ENCODE results near the gene KRT33A.

The KRT33A gene

DNA sequence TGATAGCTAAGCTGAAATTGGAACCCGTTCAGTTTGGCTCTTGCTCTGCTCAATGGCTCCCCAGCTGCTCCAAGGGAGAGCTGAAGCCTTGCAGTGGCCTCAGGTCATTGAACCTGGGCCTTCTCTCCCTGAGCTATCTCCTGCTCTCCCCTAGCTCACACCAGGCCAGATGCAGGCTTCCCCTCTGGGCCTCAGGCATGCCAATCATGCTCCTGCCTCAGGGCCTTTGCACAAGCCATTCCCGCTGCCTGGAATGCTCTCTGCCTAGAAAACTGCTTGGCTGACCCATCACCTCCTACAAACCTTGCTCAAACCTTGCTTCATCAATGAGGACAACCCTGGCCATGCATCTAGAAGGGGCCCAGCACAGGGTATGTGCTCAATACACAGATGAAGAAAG is 18.4 kb downstream of the KRT33A start:
- TF ChIP-seq, protein P1, sequence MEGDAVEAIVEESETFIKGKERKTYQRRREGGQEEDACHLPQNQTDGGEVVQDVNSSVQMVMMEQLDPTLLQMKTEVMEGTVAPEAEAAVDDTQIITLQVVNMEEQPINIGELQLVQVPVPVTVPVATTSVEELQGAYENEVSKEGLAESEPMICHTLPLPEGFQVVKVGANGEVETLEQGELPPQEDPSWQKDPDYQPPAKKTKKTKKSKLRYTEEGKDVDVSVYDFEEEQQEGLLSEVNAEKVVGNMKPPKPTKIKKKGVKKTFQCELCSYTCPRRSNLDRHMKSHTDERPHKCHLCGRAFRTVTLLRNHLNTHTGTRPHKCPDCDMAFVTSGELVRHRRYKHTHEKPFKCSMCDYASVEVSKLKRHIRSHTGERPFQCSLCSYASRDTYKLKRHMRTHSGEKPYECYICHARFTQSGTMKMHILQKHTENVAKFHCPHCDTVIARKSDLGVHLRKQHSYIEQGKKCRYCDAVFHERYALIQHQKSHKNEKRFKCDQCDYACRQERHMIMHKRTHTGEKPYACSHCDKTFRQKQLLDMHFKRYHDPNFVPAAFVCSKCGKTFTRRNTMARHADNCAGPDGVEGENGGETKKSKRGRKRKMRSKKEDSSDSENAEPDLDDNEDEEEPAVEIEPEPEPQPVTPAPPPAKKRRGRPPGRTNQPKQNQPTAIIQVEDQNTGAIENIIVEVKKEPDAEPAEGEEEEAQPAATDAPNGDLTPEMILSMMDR (IDR thresholded peaks at IDR 0.05) = no peak

DNA sequence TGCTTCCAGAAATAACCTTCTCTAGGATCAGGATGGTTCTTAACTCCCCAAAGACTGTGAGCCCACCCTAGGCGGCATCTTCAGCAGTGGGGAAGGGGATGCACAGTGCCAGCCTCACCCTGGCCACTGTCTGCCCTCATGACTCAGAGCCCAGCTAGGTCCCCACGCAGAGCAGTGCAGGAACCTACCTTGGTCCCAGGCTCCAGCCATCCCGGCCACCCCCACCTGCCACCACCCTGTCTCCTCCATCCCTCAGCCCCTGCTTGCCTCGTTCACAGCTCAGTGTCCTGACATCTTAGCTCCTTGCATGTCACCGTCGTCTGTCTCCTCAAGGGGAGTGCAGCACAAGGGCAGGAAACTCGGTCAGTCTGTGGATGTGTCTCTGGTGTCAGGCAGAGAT is 19.0 kb downstream of the KRT33A start:
- TF ChIP-seq, protein P1 (IDR thresholded peaks at IDR 0.05) = no peak

DNA sequence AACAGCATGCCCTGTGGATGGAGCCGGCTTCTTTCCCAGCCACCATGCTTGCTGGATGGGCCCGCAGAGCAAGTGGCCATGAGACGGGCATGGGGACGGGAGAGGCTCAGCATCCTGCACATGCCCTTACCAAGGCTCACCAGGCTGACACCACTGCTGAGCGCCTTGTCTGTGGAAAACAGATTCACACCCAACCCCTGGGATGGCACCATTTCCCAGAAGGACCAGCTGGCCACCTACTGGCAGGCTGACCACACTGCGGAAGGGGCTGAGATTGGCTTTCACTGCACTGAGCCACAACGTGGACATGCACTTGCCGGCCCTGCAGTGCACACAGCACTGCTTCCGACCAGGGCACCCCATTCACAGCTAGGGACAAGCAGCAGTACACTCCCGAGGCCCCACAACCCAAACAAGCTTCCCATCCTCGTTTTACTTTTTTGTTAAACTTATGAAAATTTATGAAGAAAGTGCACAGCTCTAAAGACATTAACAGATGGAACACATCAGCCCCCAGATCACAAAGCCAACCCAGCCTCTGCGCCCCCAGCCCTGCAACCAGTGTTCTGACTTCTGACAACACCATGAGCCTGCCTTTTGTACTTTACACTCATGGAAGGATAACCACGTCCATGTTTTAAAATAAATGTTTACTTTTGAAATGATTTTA is 21.2 kb downstream of the KRT33A start:
- TF ChIP-seq, protein P1 (IDR thresholded peaks at IDR 0.05) = peak; percentile 82

DNA sequence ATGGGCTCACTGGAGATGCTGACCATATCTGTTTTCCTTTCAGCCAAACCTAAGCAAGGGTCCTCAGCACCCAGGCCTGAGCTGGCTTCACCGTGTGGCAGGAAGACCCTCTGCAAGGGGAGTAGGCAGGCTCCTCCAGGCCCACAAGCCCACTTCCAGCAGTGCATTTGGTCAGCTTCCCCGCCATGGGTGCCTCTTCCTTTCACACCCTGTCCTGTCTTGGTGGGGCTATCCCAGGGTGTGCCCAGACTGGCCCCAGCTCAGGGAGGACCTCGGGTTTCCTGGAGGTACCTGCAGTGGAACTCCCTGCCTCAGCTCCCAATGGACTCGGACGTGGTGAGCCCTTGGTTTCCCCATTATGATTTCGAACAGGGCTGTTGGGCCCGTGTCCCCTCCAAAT is 22.4 kb downstream of the KRT33A start:
- TF ChIP-seq, protein P1 (IDR thresholded peaks at IDR 0.05) = no peak

DNA sequence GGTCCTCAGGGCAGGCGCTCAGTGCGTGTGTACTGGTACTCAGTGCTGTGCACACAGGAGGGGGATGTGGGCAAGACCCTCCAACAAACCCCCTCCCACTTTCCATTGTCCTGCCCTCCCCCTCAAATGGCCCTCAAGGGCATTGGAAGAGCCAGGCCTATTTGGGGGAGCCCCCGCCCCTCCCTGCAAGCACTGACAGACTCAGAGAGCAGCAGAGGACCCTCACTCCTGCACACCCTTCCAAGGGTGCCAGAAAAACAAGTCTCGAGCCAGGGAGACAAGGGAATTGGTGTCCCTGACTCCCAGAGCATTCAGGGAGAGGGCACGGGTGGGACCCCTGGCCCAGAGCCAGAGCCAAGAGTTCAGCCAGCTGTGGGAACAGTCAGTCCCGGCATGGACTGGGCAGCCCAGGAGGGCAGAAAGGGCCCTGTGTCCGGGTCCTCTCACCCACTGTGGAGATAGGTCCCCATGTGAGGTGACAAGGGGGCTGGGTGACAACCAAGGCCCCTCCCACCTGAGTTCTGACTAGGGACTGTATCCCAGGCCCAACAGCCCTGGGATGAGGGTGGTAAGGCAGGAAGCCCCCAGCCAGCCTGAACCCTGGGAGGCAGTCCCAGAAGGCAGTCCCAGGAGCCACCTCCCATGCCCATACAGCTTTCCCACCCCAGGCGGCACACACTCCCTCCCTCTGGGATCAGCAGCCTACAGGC is 23.1 kb downstream of the KRT33A start:
- TF ChIP-seq, protein P1 (IDR thresholded peaks at IDR 0.05) = no peak

DNA sequence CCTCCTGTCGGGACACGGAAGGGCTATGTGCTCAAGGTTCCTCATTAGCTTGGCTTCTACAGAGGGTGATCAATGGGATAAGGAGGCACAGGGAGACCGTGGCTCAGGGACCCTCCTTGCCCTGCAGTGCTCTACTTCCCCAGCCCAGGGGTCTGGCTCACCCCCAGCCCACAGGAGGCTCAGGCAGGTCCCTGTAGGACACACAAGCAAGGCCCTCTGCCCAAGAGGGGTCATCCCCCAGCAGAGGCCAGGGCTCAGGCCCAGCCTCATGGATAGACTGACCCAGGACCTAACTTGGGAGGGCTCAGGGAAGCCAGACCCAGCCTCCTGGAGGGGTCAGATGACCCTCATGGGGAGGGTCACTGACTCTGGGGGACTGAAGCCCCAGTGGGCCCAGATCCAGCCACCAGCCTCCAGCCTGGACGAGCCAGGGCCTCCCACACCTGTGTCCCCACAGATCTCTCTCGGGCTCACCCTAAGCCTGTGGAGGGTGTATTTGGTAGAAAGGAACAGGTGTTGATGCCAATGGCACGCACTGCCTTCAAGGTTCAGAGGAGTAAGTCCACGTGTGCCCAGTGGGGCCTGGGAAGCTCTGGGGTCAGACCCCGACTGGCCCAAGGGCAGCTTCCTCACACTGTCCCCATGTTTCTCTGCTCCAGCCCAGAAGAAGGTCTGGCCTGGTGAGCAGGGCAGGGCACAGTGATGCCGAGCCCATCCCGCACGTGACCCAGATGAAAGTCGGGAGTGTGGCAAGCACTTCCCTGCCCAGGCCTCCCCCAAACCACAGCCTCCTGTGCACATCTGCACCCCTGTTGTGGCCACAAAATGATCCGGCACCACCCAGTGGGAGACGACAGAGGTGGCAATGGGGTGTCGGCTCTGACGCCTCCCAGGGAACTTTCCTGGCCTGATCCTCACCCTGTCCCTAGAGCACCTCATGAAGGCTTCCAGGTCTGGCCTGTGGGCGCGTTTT is 24.2 kb downstream of the KRT33A start:
- TF ChIP-seq, protein P1 (IDR thresholded peaks at IDR 0.05) = no peak

DNA sequence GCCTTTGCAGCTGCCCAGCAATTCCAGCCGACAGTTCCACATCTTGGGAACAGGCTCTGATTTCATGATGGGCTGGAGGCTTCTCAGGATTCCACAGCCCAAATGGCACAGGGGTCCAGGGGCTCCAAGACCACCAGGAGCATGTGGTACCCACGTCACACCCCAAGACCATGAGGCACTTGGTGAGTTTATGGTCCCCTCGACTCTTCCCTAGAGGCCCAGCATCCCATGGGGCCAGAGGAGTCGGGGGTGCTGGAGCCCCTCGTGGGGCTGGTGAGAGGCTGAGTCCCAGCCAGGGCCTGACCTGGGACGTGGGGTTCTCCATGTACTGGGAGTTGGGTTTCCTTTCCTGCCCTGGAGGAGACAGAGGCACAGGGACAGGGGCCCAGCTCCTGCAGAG is 25.0 kb downstream of the KRT33A start:
- TF ChIP-seq, protein P1 (IDR thresholded peaks at IDR 0.05) = no peak

Data from LNCAP (cell line).